Suprapubic skin (tissue), 3 donors: ENCODE data around the gene MTR.

ENCODE experiments used
- CTCF ChIP-seq, 2 donors: fragments of 200-600 bp in 1 of 2; fragments of 450-650 bp in 1 of 2; sonication (generic) in 1 of 2; IDR thresholded peaks; one replicate each; pipeline ENCODE4 v1.5.1; 2016 to 2019; ENCODE audit warnings: antibody characterized with exemption in 2 of 2, mild to moderate bottlenecking in 1 of 2, moderate library complexity in 1 of 2
- EP300 ChIP-seq: sonication (generic); formaldehyde crosslinking; IDR thresholded peaks from one replicate; pipeline ENCODE4 v1.6.1; 2017; ENCODE audit warnings: antibody characterized with exemption
- POLR2A ChIP-seq, 2 donors: fragments of 450-650 bp; IDR thresholded peaks; one replicate each; pipeline ENCODE4 v1.6.1; 2017; ENCODE audit warnings: antibody characterized with exemption in 2 of 2, mild to moderate bottlenecking in 2 of 2, moderate library complexity in 2 of 2

- no peak for TF ChIP-seq CTCF (IDR thresholded peaks at IDR 0.05)
- TF ChIP-seq EP300, result no peak
- no peak for TF ChIP-seq POLR2A (IDR thresholded peaks at IDR 0.05)
These were observed 42.0 kb downstream of the MTR start for GRCh38 chr1:236837115-236837514.
